Central memory CD8-positive, alpha-beta T cell (primary cell): Measurements from ENCODE around the gene GEMIN8.

Experiments
- ATAC-seq: fragments of 150-1000 bp; cut with Tn5 transposase; replicated peaks from 2 replicates; pipeline ENCODE4 v1.10.0; 2022; ENCODE audit warnings: mild to moderate bottlenecking, moderate FRiP score, moderate number of reproducible peaks; ENCODE audit not compliant: poor library complexity, severe bottlenecking; ENCODE audit errors: extremely low read depth
- DNase-seq, 2 donors: peaks; one replicate each; pipeline ENCODE4 v3.0.0; 2021; ENCODE audit warnings: low spot score in 2 of 2
- H3K27ac Mint-ChIP-seq: one replicate; pipeline ENCODE4 v1.8.0; 2022; ENCODE audit warnings: low read depth, mild to moderate bottlenecking, moderate library complexity, mixed read lengths
- H3K27me3 Mint-ChIP-seq: one replicate; pipeline ENCODE4 v1.8.0; 2022; ENCODE audit warnings: mixed read lengths
- H3K36me3 Mint-ChIP-seq: one replicate; pipeline ENCODE4 v1.8.0; 2022; ENCODE audit warnings: mild to moderate bottlenecking, moderate library complexity, mixed read lengths; ENCODE audit not compliant: insufficient read depth
- H3K4me1 Mint-ChIP-seq: one replicate; pipeline ENCODE4 v1.8.0; 2022; ENCODE audit warnings: mixed read lengths
- H3K4me3 Mint-ChIP-seq: one replicate; pipeline ENCODE4 v1.8.0; 2022; ENCODE audit warnings: mild to moderate bottlenecking, moderate library complexity, mixed read lengths
- H3K9me3 Mint-ChIP-seq: one replicate; pipeline ENCODE4 v1.8.0; 2022; ENCODE audit warnings: mixed read lengths

Gene GEMIN8

GRCh38 chrX:14013054-14013453 is 16.6 kb downstream of the GEMIN8 start:
- H3K27ac Mint-ChIP-seq, result no peak overlapping the region
- no peaks in the 10 kb centered on the region for H3K4me1 Mint-ChIP-seq
- H3K4me3 Mint-ChIP-seq, result no peak overlapping the region
- peaks cover 18% of the 10 kb centered on the region for H3K36me3 Mint-ChIP-seq
- H3K27me3 Mint-ChIP-seq, result no peaks in the 10 kb centered on the region
- DNase-seq (no peak), ATAC-seq (no peak)
- H3K9me3 Mint-ChIP-seq, result no peaks in the 10 kb centered on the region

DNA sequence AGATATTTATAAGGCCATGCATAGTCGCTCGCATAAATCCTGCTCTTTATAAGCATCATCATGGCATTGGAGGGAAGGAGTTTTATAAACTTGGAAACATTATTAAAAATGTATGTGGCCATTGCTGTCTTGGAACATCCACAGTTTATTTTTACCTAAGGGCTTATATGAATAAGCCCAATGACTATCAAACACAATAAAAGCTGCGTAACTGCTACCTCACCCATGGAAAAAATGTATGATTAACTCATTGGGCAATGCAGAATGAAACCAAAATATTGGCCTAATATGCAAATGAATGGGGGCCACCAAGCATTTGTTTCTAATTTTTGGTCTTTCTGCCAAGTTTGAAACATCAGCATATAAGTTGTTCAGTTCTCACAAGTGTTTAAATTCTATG is 19.1 kb downstream of the GEMIN8 start:
- Mint-ChIP-seq H3K27ac (no peak overlapping the region), H3K9me3 (no peaks in the 10 kb centered on the region), H3K4me1 (no peaks in the 10 kb centered on the region), H3K27me3 (no peaks in the 10 kb centered on the region), H3K4me3 (no peak overlapping the region), H3K36me3 (peaks cover 16% of the 10 kb centered on the region)
- no peak for DNase-seq
- no peak for ATAC-seq

DNA sequence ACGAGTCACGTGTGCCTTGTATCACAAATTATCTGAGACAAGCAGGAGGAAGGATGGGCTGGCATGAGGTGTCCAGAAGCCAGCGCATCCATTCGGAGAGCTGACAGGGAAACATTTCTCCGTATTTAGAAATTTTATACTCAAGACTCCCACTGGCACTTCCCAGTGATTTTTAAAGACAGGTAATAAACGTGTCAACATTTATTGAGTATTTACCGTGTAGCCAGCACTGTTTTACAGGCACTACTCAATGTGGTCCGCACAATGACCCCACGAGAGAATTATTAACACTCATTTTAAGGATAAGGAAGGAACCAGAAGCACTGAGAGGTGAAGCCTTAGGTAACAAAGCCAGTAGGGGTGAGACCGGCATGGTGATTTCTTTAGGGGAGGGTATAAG is 23.2 kb downstream of the GEMIN8 start:
- no peaks in the 10 kb centered on the region for H3K27me3 Mint-ChIP-seq
- H3K36me3 Mint-ChIP-seq, result peaks cover 6% of the 10 kb centered on the region
- no peak for ATAC-seq
- no peak overlapping the region for H3K4me3 Mint-ChIP-seq
- DNase-seq, result no peak
- H3K27ac Mint-ChIP-seq, result no peak overlapping the region
- H3K4me1 Mint-ChIP-seq, result no peaks in the 10 kb centered on the region
- H3K9me3 Mint-ChIP-seq, result no peaks in the 10 kb centered on the region

DNA sequence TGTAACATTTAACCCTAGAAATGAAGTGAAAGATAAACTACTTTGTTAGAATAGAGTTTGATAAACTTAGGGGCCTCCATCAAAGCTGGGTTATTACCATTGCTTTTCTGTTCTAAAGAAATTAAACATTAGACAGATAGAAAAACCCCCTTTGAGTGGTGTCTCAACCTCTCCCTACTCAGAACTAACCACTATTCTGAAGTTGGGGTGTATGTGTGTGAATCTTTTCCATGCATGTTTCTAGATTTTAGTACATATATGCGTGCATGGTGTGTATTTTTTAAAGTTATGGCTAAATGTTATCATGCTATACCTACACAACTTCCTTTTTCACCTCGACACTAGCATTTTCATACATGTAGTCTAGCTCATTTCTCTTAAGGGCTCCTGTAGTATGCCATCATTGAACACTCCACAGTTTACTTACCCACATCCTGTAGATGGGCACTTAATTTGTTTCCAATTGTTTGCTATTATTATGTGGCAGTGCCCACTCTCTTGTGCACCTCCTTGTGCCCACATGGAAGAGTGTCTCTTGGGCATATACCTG is 25.7 kb downstream of the GEMIN8 start:
- no peak overlapping the region for H3K4me3 Mint-ChIP-seq
- no peaks in the 10 kb centered on the region for H3K9me3 Mint-ChIP-seq
- H3K4me1 Mint-ChIP-seq, result no peaks in the 10 kb centered on the region
- no peaks in the 10 kb centered on the region for H3K27me3 Mint-ChIP-seq
- no peak overlapping the region for H3K27ac Mint-ChIP-seq
- H3K36me3 Mint-ChIP-seq, result peaks cover 2% of the 10 kb centered on the region
- DNase-seq (no peak), ATAC-seq (no peak)

DNA sequence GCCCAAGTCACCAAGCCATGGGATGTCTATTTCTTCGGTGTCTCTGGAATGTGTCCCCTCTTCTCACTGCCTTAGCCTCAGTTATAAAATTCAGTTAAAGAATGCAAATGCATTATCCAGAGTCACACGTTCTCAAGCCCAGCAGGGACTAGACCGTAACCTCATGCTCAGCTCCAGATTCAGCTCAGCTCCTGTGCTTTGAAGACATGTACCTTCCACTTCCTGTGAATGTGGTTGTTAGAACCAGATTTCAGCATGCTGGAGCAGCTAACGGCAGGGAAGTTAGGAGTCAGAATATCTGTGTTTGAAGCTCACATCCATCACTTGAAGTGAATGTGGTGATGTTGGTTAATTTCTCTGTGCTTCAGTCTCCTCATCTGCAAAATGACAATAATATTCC is 26.7 kb downstream of the GEMIN8 start:
- Mint-ChIP-seq H3K27ac (no peak overlapping the region), H3K4me1 (no peaks in the 10 kb centered on the region)

GRCh38 chrX:13996650-13997049 is 33.0 kb downstream of the GEMIN8 start:
- Mint-ChIP-seq H3K4me3 (no peak overlapping the region), H3K4me1 (no peaks in the 10 kb centered on the region), H3K27me3 (no peaks in the 10 kb centered on the region), H3K36me3 (peaks cover 2% of the 10 kb centered on the region), H3K9me3 (no peaks in the 10 kb centered on the region), H3K27ac (no peak overlapping the region)
- DNase-seq (no peak), ATAC-seq (no peak)

More for the DNA sequence above, 26.7 kb downstream of the GEMIN8 start:
- H3K27me3 Mint-ChIP-seq, result no peaks in the 10 kb centered on the region
- no peak overlapping the region for H3K4me3 Mint-ChIP-seq
- ATAC-seq, result no peak
- H3K36me3 Mint-ChIP-seq, result no peaks in the 10 kb centered on the region
- no peak for DNase-seq
- no peaks in the 10 kb centered on the region for H3K9me3 Mint-ChIP-seq

DNA sequence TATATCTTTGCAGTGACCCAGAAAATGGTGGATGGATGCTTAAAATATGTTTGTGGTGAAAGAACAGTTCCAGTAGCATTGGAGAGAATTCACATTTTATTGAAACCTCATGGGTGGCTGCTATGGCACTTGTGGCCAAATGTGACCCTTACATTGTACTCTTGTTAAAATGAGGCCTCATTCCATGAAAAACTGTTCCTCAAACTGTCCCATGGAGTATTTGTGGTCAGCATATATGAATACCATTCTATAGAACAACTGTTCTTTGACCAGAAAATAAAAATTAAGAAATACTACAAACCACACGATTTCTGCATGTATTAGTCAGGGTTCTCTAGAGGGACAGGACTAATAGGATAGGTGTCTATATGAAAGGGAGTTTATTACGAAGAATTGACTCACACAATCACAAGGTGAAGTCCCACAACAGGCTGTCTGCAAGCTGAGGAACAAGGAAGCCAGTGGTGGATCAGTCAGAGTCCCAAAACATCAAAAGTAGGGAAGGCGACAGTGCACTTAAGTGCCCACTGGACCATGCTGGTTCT is 35.1 kb downstream of the GEMIN8 start:
- Mint-ChIP-seq H3K36me3 (peaks cover 2% of the 10 kb centered on the region), H3K4me1 (no peaks in the 10 kb centered on the region), H3K9me3 (no peaks in the 10 kb centered on the region), H3K27me3 (no peaks in the 10 kb centered on the region), H3K4me3 (no peak overlapping the region), H3K27ac (no peak overlapping the region)
- ATAC-seq, result no peak
- DNase-seq, result no peak

- H3K4me3 Mint-ChIP-seq, result no peak overlapping the region
- DNase-seq (no peak), ATAC-seq (no peak)
- no peaks in the 10 kb centered on the region for H3K27me3 Mint-ChIP-seq
- H3K27ac Mint-ChIP-seq, result no peak overlapping the region
- no peaks in the 10 kb centered on the region for H3K9me3 Mint-ChIP-seq
- peaks cover 2% of the 10 kb centered on the region for H3K36me3 Mint-ChIP-seq
- no peaks in the 10 kb centered on the region for H3K4me1 Mint-ChIP-seq
Measured at GRCh38 chrX:13994104-13994503, 35.6 kb downstream of the GEMIN8 start.

- no peak overlapping the region for H3K4me3 Mint-ChIP-seq
- H3K27ac Mint-ChIP-seq, result no peak overlapping the region
- DNase-seq (no peak), ATAC-seq (no peak)
- no peaks in the 10 kb centered on the region for H3K4me1 Mint-ChIP-seq
- peaks cover 2% of the 10 kb centered on the region for H3K36me3 Mint-ChIP-seq
- H3K9me3 Mint-ChIP-seq, result no peaks in the 10 kb centered on the region
- no peaks in the 10 kb centered on the region for H3K27me3 Mint-ChIP-seq
Measured at GRCh38 chrX:13990126-13990800, 39.4 kb downstream of the GEMIN8 start.

DNA sequence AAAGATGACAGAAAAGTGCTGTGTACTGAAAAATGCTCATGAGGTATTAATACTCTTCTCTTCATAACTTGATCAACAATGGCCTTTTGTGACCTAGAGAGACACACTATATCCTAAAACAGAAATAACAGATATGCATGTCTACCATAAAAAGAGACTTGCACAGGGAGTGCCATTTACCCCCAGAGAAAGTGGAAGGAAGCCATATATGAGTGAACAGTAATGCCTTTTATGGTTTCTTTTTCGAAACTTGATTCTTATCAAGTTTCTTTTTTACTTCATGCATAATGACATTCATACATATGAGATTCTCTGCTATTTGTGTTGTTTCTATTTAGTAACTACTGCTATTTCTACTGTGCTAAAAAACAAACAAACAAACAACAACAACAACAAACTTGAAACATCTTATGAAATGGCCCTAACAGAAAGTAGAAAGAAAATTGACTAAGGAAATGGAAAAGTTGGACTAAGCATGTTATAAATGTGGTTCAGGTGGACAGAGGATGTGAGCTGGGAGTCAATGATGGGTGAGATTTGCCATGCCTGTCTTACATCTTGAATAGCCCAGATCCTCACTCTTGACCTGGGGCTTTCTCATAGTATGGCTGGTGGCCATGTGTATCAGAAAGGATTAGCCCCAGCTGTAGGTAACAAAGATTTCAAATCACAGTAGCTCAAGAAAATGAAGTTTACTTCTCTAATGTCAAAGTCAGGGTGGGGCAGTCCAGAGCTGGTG is 43.8 kb downstream of the GEMIN8 start:
- Mint-ChIP-seq H3K27me3 (no peaks in the 10 kb centered on the region), H3K9me3 (no peaks in the 10 kb centered on the region), H3K36me3 (peaks cover 2% of the 10 kb centered on the region), H3K4me1 (no peaks in the 10 kb centered on the region), H3K4me3 (no peak overlapping the region), H3K27ac (no peak overlapping the region)
- no peak for DNase-seq
- no peak for ATAC-seq

DNA sequence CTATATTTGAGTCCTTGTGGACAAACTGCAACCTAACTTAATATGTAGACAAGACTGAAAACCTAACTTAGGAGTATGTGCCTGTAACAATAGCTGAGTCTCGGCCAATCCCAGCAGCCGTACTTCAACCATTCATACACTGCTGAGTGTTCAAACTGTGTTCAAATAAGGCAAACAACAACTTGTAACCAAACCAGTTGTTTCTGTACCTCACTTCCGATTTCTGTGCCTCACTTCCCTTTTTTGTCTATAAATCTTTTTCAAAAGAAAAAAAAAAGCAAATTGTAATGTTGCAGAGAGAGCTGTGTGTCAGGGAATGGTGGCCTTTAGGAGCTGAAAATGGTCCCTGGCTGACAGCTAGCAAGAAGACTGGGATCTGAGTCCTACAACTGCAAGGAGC is 46.0 kb downstream of the GEMIN8 start:
- Mint-ChIP-seq H3K27me3 (no peaks in the 10 kb centered on the region), H3K4me1 (no peaks in the 10 kb centered on the region), H3K9me3 (no peaks in the 10 kb centered on the region), H3K4me3 (no peak overlapping the region), H3K36me3 (peaks cover 2% of the 10 kb centered on the region), H3K27ac (no peak overlapping the region)
- ATAC-seq, result no peak
- DNase-seq, result no peak

GRCh38 chrX:13968198-13968597 is 61.5 kb downstream of the GEMIN8 start:
- H3K4me3 Mint-ChIP-seq, result no peak overlapping the region
- H3K4me1 Mint-ChIP-seq, result no peaks in the 10 kb centered on the region
- no peak for ATAC-seq
- no peaks in the 10 kb centered on the region for H3K36me3 Mint-ChIP-seq
- no peaks in the 10 kb centered on the region for H3K27me3 Mint-ChIP-seq
- no peaks in the 10 kb centered on the region for H3K9me3 Mint-ChIP-seq
- no peak overlapping the region for H3K27ac Mint-ChIP-seq
- no peak for DNase-seq

GRCh38 chrX:13967636-13968035 is 62.1 kb downstream of the GEMIN8 start:
- no peak for DNase-seq
- no peaks in the 10 kb centered on the region for H3K4me1 Mint-ChIP-seq
- H3K27ac Mint-ChIP-seq, result no peak overlapping the region
- no peaks in the 10 kb centered on the region for H3K36me3 Mint-ChIP-seq
- no peaks in the 10 kb centered on the region for H3K9me3 Mint-ChIP-seq
- ATAC-seq, result no peak
- H3K4me3 Mint-ChIP-seq, result no peak overlapping the region
- H3K27me3 Mint-ChIP-seq, result no peaks in the 10 kb centered on the region
